Motor neuron (in vitro differentiated cells): Measurements from ENCODE around the gene AKAP9. TPM values are rescaled to one million over a fixed set of nuclear protein-coding genes. Genes with fewer than 3 reads are reported as not detected.
"Not testable (repeated sequence)": the region's sequence is repeated elsewhere in the genome, so short reads cannot be mapped to it uniquely, and the experiment has no call there.

Experiments used
- ATAC-seq, 8 experiments: fragments of 200-7000 bp; cut with Tn5 transposase; replicated peaks in 6 of 8; 2 replicates each; pipeline ENCODE4 v1.8.0; 2021; ENCODE audit warnings: mild to moderate bottlenecking in 8 of 8, moderate library complexity in 8 of 8
- H3K27ac ChIP-seq, 2 donors: fragments of 250-450 bp; sonication (Bioruptor Pico); 2 replicates each; pipeline ENCODE4 v1.9.0; 2021; ENCODE audit warnings: antibody characterized with exemption in 2 of 2, mild to moderate bottlenecking in 2 of 2, moderate library complexity in 1 of 2
- H3K4me1 ChIP-seq, 2 donors: fragments of 250-450 bp; sonication (Bioruptor Pico); replicated peaks in 1 of 2; 2 replicates each; pipeline ENCODE4 v1.6.1; 2021; ENCODE audit warnings: antibody characterized with exemption in 2 of 2, mild to moderate bottlenecking in 2 of 2, moderate library complexity in 1 of 2
- H3K4me3 ChIP-seq, 5 donors: fragments of 250-450 bp; sonication (Bioruptor Pico); 2 replicates each; pipeline ENCODE4 v1.9.0; 2021; ENCODE audit warnings: antibody characterized with exemption in 5 of 5, mild to moderate bottlenecking in 5 of 5, moderate library complexity in 4 of 5
- WGBS, 10 experiments: fragments of 450-650 bp; shearing (Covaris generic); methylation state at CpG; one replicate each; pipeline ENCODE4 v1.0.0; 2022; 5-methylcytosine and 5-hydroxymethylcytosine counted together
- in situ Hi-C, 9 experiments: fragments of 400-800 bp; cut with MboI; loops; one replicate each; pipeline ENCODE4 v1.15.0; 2021; ENCODE audit warnings: low sequenced_read_pairs in 9 of 9, low pct_unique_long_range_greater_than_20kb in 2 of 9; ENCODE audit not compliant: unreplicated experiment in 9 of 9
- total RNA-seq, 8 experiments: library from RNA; unstranded; fragments of 300-600 nt; gene quantifications; 2 replicates each; pipeline versions ENCODE4 v1.2.3 to v1.2.4, GENCODE V29; 2022

Gene AKAP9
- total RNA-seq, 8 experiments from 2014 or later = 41.6 to 139 (median 92.8) TPM

DNA sequence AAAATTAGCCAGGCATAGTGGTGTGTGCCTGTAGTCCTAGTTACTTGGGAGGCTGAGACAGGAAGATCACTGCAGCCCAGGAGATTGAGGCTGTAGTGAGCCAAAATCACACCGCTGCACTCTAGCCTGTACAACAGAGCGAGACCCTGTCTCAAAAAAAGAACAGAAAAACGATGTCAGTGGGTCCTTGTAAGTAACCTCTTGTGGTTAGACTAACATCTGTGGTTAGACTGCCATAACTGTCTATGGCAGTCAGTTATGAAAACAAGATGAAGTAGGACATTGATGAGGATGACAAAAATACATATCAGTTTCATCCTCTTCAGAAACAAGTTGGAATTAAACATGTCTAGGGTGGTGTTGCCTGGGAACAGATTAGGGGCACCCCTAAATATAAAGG, 53.3 kb downstream of the AKAP9 start:
- no peak for ATAC-seq
- in situ Hi-C loops = no loop called here
- WGBS, 10 experiments = 68 to 100% (median 92%) methylated on average over 1 to 3 of the region's 3 CpGs; no CpG with 5 or more reads in 2 of the 10 experiments
- H3K4me3 ChIP-seq = no peak overlapping the region
- no peak overlapping the region for H3K27ac ChIP-seq
- H3K4me1 ChIP-seq = no peaks in the 10 kb centered on the region

DNA sequence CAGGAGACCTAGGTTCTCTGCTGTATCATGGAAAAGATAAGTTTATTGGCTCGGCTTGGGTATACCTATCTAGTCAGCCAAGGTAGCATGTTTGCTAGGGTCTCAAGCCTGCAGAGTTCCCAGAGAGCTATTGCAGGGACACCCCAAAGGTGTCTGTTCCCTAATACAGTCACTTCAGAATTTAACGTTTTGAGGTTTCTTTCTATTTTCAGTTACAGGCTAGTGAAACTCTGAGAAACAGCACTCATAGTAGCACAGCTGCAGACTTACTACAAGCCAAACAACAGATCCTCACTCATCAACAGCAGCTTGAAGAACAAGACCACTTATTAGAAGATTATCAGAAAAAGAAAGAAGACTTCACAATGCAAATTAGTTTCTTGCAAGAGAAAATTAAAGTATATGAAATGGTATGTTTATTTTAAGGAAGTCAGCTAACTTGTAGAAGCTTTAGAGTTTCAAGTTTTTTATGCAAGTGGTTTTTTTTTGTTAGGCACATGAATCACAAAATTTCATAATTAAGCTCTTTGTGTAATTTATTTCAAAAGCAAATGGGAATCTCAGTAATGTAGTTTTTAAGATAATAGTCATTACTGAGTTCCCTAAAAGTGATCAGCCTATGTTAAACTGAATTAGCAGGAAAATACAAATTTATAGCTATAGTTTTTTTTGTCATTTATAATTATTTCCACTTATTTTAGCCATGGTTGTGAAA, 54.9 kb downstream of the AKAP9 start:
- no peak for ATAC-seq
- H3K4me3 ChIP-seq = no peak overlapping the region
- no peaks in the 10 kb centered on the region for H3K4me1 ChIP-seq
- 40 to 100% (median 100%) methylated on average over 1 to 2 of the region's 2 CpGs; no CpG with 5 or more reads in 1 of the 10 experiments for WGBS, 10 experiments
- in situ Hi-C loops = no loop called here
- no peak overlapping the region for H3K27ac ChIP-seq

- peak in 2 of 8 experiments; percentile 61 to 81 for ATAC-seq
- WGBS, 10 experiments = 40 to 100% (median 100%) methylated on average over 1 to 2 of the region's 2 CpGs; no CpG with 5 or more reads in 3 of the 10 experiments
- Histone ChIP-seq H3K27ac (no peak overlapping the region), H3K4me1 (no peaks in the 10 kb centered on the region), H3K4me3 (no peak overlapping the region)
- in situ Hi-C loops = no loop called here
Measured at GRCh38 chr7:91999631-92000565, 59.2 kb downstream of the AKAP9 start.

GRCh38 chr7:92002720-92003119, 62.1 kb downstream of the AKAP9 start:
- ATAC-seq = no peak
- WGBS, 10 experiments = 50 to 100% (median 100%) methylated on average over 1 of the region's 1 CpG
- Histone ChIP-seq H3K27ac (no peak overlapping the region), H3K4me1 (no peaks in the 10 kb centered on the region), H3K4me3 (no peak overlapping the region)
- in situ Hi-C loops = no loop called here

DNA sequence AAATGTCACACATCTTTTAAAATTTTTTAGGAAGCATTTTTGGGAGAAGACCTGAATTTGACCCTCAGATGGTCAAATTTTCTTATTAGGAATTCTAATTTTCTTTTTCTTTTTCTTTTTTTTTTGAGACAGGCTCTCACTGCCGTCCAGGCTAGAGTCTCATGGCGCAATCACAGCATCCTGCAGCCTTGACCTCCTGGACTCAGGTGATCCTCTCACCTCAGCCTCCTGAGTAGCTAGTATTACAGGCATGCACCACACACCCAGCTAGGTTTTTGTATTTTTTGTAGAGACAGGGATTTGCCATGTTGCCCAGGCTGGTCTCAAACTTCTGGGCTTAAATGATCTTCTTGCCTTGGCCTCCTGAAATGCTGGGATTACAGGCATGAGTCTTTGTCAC, 65.4 kb downstream of the AKAP9 start:
- no peak for ATAC-seq

GRCh38 chr7:92010215-92010614, 69.6 kb downstream of the AKAP9 start:
- ATAC-seq = peak in 3 of 8 experiments; percentile 96 to 100 (median 99)
- WGBS, 10 experiments = 6 to 100% (median 57%) methylated on average over 1 to 5 of the region's 5 CpGs; no CpG with 5 or more reads in 1 of the 10 experiments
- in situ Hi-C loops = no loop called here
- Histone ChIP-seq H3K4me3 (no peak overlapping the region), H3K27ac (no peak overlapping the region), H3K4me1 (no peaks in the 10 kb centered on the region)

More for the DNA sequence above, 65.4 kb downstream of the AKAP9 start:
- WGBS, 10 experiments = 90 to 100% (median 100%) methylated on average over 2 of the region's 2 CpGs; no CpG with 5 or more reads in 7 of the 10 experiments
- Histone ChIP-seq H3K27ac (no peak overlapping the region), H3K4me1 (no peaks in the 10 kb centered on the region), H3K4me3 (no peak overlapping the region)
- in situ Hi-C loops = no loop called here

GRCh38 chr7:92013611-92014010, 72.9 kb downstream of the AKAP9 start:
- in situ Hi-C loops = no loop called here
- H3K27ac ChIP-seq = no peak overlapping the region
- H3K4me3 ChIP-seq = no peak overlapping the region
- ATAC-seq = no peak
- no peaks in the 10 kb centered on the region for H3K4me1 ChIP-seq

DNA sequence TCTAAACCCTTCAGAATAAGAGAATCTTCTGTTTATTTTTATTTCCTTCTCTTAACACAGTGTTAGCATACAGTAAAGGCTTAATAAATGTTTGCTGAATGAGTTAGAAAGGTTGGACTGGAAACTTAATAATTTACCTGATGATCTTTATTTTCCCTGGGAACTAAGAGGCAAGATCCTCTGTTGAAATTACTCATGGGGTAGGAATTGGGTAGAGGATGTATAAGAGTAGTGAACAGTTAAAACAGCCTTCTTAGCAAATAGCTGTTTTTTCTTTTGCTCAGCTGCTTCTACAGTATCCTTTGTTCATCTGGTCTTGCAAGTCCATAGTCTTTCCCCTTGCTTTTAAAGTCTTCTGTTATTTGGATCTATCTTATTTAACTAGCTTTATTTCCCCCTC, 80.0 kb downstream of the AKAP9 start:
- H3K4me1 ChIP-seq = no peaks in the 10 kb centered on the region
- H3K4me3 ChIP-seq = no peak overlapping the region
- no peak overlapping the region for H3K27ac ChIP-seq
- ATAC-seq = no peak
- in situ Hi-C loops = no loop called here

DNA sequence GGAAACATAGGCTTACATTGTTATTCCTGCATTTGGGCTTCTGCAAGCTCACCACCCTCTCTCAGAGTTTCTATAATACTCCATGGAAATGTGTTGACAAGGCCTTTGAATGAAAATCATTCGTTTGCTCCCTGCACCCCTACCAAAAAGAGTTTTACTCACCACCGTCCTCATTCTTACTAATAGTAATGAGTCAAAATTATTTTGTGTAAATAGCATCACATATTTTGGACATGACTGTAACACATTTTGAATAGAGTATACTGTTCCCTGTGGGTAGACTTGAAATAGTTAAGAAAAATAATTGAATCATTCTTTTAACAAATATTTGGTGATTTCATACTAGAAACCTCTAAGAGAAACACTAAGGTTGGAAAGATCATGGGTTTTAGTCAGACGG, 84.6 kb downstream of the AKAP9 start:
- ATAC-seq = peak in 2 of 8 experiments; percentile 69 to 71
- in situ Hi-C loops = loop anchor here in 1 of 9 experiments (25.0 kb wide), 1 partner anchor 138 kb away; the partner anchor contains the start of gene MTERF1
- no peak overlapping the region for H3K4me3 ChIP-seq

GRCh38 chr7:92026635-92027034, 86.0 kb downstream of the AKAP9 start:
- not testable (repeated sequence) for ATAC-seq, H3K27ac ChIP-seq, H3K4me3 ChIP-seq, H3K4me1 ChIP-seq
- WGBS, 10 experiments = 96% methylated on average over 4 of the region's 24 CpGs; no CpG with 5 or more reads in 9 of the 10 experiments
- in situ Hi-C loops = loop anchor here in 1 of 9 experiments (25.0 kb wide), 1 partner anchor 139 kb away; the partner anchor contains the start of gene MTERF1

More for the DNA sequence above, 84.6 kb downstream of the AKAP9 start:
- Histone ChIP-seq H3K4me1 (no peaks in the 10 kb centered on the region), H3K27ac (no peak overlapping the region)
- WGBS, 10 experiments = 9 to 100% (median 83%) methylated on average over 1 to 3 of the region's 3 CpGs; no CpG with 5 or more reads in 1 of the 10 experiments

GRCh38 chr7:92027128-92027527, 86.5 kb downstream of the AKAP9 start:
- ATAC-seq, H3K27ac ChIP-seq, H3K4me1 ChIP-seq, H3K4me3 ChIP-seq: not testable (repeated sequence)
- WGBS, 10 experiments = 93% methylated on average over 3 of the region's 29 CpGs; no CpG with 5 or more reads in 9 of the 10 experiments
- in situ Hi-C loops = loop anchor here in 1 of 9 experiments (25.0 kb wide), 1 partner anchor 140 kb away; the partner anchor contains the start of gene MTERF1

DNA sequence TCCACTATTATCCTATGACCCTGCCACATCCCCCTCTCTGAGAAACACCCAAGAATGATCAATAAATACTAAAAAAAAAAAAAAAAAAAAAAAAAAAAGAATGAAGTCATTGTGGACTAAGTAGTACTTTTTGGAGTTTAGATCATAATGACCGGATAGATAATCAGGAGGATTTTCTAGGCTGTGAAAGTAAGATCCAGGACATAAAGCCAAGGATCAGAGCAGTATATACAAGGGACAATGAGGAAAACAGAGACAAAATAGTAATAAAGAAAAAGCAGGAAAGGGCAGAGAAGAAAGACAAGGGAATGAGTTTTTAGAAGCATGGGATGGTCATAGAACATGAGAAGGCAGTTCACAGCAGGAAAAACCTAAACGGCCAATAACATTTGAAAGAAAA, 87.6 kb downstream of the AKAP9 start:
- no peak overlapping the region for H3K4me3 ChIP-seq
- in situ Hi-C loops = loop anchor here in 1 of 9 experiments (25.0 kb wide), 1 partner anchor 141 kb away; the partner anchor contains the start of gene MTERF1
- no peaks in the 10 kb centered on the region for H3K4me1 ChIP-seq
- ATAC-seq = no peak
- no peak overlapping the region for H3K27ac ChIP-seq
- WGBS, 10 experiments = 79 to 100% (median 97%) methylated on average over 1 to 2 of the region's 2 CpGs; no CpG with 5 or more reads in 1 of the 10 experiments

- no peak for ATAC-seq
- WGBS, 10 experiments = 92 to 100% (median 100%) methylated on average over 1 of the region's 1 CpG; no CpG with 5 or more reads in 1 of the 10 experiments
- in situ Hi-C loops = loop anchor here in 1 of 9 experiments (25.0 kb wide), 1 partner anchor 141 kb away; the partner anchor contains the start of gene MTERF1
- Histone ChIP-seq H3K4me3 (no peak overlapping the region), H3K27ac (no peak overlapping the region), H3K4me1 (no peaks in the 10 kb centered on the region)
Measured at GRCh38 chr7:92028686-92029085, 88.0 kb downstream of the AKAP9 start.
